Diencephalon (tissue), 1 donor: ENCODE results near the gene MTMR12. TPM values are rescaled to one million over a fixed set of nuclear protein-coding genes. Genes with fewer than 3 reads are reported as not detected.

Source experiments
- small RNA-seq: library from RNA; depleted of rRNA; stranded (forward); fragments of <200 nt; gene quantifications from one replicate; pipeline ENCODE3, GENCODE V24; 2014
- total RNA-seq: library from RNA; depleted of rRNA; stranded (reverse); fragments of >200 nt; gene quantifications from one replicate; pipeline ENCODE4 v1.2.3, GENCODE V29; 2014

The MTMR12 gene, protein sequence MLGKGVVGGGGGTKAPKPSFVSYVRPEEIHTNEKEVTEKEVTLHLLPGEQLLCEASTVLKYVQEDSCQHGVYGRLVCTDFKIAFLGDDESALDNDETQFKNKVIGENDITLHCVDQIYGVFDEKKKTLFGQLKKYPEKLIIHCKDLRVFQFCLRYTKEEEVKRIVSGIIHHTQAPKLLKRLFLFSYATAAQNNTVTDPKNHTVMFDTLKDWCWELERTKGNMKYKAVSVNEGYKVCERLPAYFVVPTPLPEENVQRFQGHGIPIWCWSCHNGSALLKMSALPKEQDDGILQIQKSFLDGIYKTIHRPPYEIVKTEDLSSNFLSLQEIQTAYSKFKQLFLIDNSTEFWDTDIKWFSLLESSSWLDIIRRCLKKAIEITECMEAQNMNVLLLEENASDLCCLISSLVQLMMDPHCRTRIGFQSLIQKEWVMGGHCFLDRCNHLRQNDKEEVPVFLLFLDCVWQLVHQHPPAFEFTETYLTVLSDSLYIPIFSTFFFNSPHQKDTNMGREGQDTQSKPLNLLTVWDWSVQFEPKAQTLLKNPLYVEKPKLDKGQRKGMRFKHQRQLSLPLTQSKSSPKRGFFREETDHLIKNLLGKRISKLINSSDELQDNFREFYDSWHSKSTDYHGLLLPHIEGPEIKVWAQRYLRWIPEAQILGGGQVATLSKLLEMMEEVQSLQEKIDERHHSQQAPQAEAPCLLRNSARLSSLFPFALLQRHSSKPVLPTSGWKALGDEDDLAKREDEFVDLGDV
- 16.6 TPM for total RNA-seq

DNA sequence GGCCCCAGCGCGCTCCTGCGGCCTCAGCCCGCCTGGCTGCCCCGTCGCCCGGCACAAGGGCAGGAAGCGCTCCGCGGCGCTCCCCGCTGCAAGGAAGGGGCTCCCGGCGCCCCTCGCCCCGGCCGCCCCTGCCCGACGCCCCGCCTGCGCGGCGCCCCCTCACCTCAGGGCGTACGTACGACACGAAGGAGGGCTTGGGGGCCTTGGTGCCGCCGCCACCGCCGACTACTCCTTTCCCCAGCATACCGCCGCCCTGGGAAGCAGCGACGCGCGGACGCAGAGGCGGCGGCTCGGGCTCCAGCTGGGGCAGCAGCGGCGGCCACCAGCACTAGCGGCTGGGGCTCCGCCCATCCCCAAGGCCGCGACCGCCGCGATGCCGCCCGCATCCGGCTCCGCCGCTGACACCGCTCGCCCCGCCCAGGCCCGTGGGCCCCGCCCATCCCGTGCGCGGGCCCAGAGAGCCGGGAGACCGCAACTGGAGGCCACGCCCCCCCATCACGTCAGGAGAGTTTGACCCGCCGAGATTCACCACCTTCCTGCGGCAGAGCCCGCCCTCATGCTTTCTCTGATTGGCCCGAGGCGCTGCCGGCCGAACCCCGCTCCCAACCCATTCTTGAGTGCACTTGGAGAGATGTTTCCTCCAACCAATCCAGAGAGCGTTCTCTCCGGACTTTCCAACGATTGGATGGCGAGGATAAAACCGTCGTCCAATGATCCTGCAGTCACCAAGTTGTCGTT, at the start of gene MTMR12:
TSS of gene MTMR12 (minus strand) at position 345 of the 738 bp plus-strand sequence. CDS start at position 244, 101 bp downstream.

Small RNA genes within 50 kb of the gene (small RNA-seq; reads per million reads assigned to genes)
- gene RNU6-1079P (not detected), gene RNU6-378P (not detected)

Other genes with a start within 250 kb of the MTMR12 start
- gene GOLPH3, start 138.6 kb downstream of the MTMR12 start, total RNA-seq: 66.2 TPM
- 148 TPM for gene ZFR, start 131.8 kb upstream of the MTMR12 start, total RNA-seq